ENCODE data around the gene MOCOS. TPM values are rescaled to one million over a fixed set of nuclear protein-coding genes. Genes with fewer than 3 reads are reported as not detected.
"Not testable (repeated sequence)": the region's sequence is repeated elsewhere in the genome, so short reads cannot be mapped to it uniquely, and the experiment has no call there.

Gene MOCOS
- total RNA-seq, 1 experiment from 2014 or later: 12.1 TPM

- RAD21 ChIA-PET (ENCODE audit: low non-redundant PET in 1 of 2, low total read pairs in 2 of 2, uncharacterized antibody in 2 of 2, unreplicated experiment in 2 of 2): no interaction called here
Measured at GRCh38 chr18:36207303-36207702, 20.0 kb downstream of the MOCOS start.

GRCh38 chr18:36207969-36208368 lies 20.7 kb downstream of the MOCOS start:
- H3K4me3 ChIP-seq (replicated peaks in 1 of 2; ENCODE audit: low read depth in 1 of 2, low read length in 2 of 2); H3K27me3 ChIP-seq (ENCODE audit: insufficient read depth, low read length); H3K4me2 ChIP-seq (ENCODE audit: low read length); DNase-seq (ENCODE audit: low read depth, low spot score); H3K4me1 ChIP-seq (ENCODE audit: control insufficient read depth in 1 of 2, insufficient read depth in 2 of 2, low read length in 2 of 2); intact Hi-C loops (cut with micrococcal nuclease); H3K27ac ChIP-seq (ENCODE audit: low read depth, low read length); H3K9me2 ChIP-seq (ENCODE audit: insufficient read depth); H3K9ac ChIP-seq (ENCODE audit: low read length); ATAC-seq; CTCF ChIA-PET; H4K20me1 ChIP-seq (ENCODE audit: insufficient read depth); H3K9me3 ChIP-seq (ENCODE audit: control insufficient read depth in 1 of 2, insufficient read depth in 1 of 2, low read depth in 1 of 2, low read length in 2 of 2); H3K36me3 ChIP-seq (ENCODE audit: control insufficient read depth in 1 of 2, insufficient read depth in 2 of 2, low read length in 2 of 2); BruUV-seq (replicated peaks); H2AFZ ChIP-seq (ENCODE audit: low read depth, low read length, poor library complexity, severe bottlenecking); RAD21 ChIA-PET (ENCODE audit: low non-redundant PET in 1 of 2, low total read pairs in 2 of 2, uncharacterized antibody in 2 of 2, unreplicated experiment in 2 of 2); H3K79me2 ChIP-seq (ENCODE audit: insufficient read depth, low read length); POLR2A ChIA-PET: not testable (repeated sequence)

More at GRCh38 chr18:36207303-36207702, 20.0 kb downstream of the MOCOS start:
- H3K9me3 ChIP-seq (ENCODE audit: control insufficient read depth in 1 of 2, insufficient read depth in 1 of 2, low read depth in 1 of 2, low read length in 2 of 2): peaks cover 0 to 4% of the 10 kb centered on the region in 2 experiments; a peak in 1 of 4 replicates
- DNase-seq (ENCODE audit: low read depth, low spot score) (no peak), ATAC-seq (no peak)
- CTCF ChIA-PET: no interaction called here
- H3K4me3 ChIP-seq (replicated peaks in 1 of 2; ENCODE audit: low read depth in 1 of 2, low read length in 2 of 2): no peak overlapping the region
- no peaks in the 10 kb centered on the region for H4K20me1 ChIP-seq (ENCODE audit: insufficient read depth)
- intact Hi-C loops (cut with micrococcal nuclease): no loop called here
- POLR2A ChIA-PET: no interaction called here
- H2AFZ ChIP-seq (ENCODE audit: low read depth, low read length, poor library complexity, severe bottlenecking): no peak overlapping the region
- no peak overlapping the region for H3K27ac ChIP-seq (ENCODE audit: low read depth, low read length)
- H3K36me3 ChIP-seq (ENCODE audit: control insufficient read depth in 1 of 2, insufficient read depth in 2 of 2, low read length in 2 of 2): peaks cover 0 to 3% of the 10 kb centered on the region in 2 experiments; a peak in 2 of 4 replicates
- no peaks in the 10 kb centered on the region for H3K79me2 ChIP-seq (ENCODE audit: insufficient read depth, low read length)
- H3K9ac ChIP-seq (ENCODE audit: low read length): no peak overlapping the region
- no peaks in the 10 kb centered on the region for H3K27me3 ChIP-seq (ENCODE audit: insufficient read depth, low read length)
- H3K9me2 ChIP-seq (ENCODE audit: insufficient read depth): no peaks in the 10 kb centered on the region
- H3K4me1 ChIP-seq (ENCODE audit: control insufficient read depth in 1 of 2, insufficient read depth in 2 of 2, low read length in 2 of 2): no peaks in the 10 kb centered on the region
- TF ChIP-seq SP1 (IDR thresholded peaks at IDR 0.05; ENCODE audit: low read depth) (no peak), ATF3 (IDR thresholded peaks at IDR 0.05) (no peak), CBX3 (IDR thresholded peaks at IDR 0.05; ENCODE audit: low read depth) (no peak), SRF (IDR thresholded peaks at IDR 0.05; ENCODE audit: low read depth) (no peak), JUND (IDR thresholded peaks at IDR 0.05) (no peak), ZNF274 (IDR thresholded peaks at IDR 0.05; ENCODE audit: low read depth, low read length) (no peak), POLR2AphosphoS5 (IDR thresholded peaks at IDR 0.05; ENCODE audit: low read depth, low read length) (no peak), RAD21 (IDR thresholded peaks at IDR 0.05; ENCODE audit: low read depth) (no peak), EZH2phosphoT487 (IDR thresholded peaks at IDR 0.05; ENCODE audit: borderline replicate concordance) (no peak), ZBTB33 (IDR thresholded peaks at IDR 0.05; ENCODE audit: extremely low read depth, insufficient replicate concordance, low read length) (no peak), POLR2A (IDR thresholded peaks at IDR 0.05; ENCODE audit: borderline replicate concordance, extremely low read depth, insufficient read depth, insufficient read length) (no peak), ELF1 (IDR thresholded peaks at IDR 0.05; ENCODE audit: borderline replicate concordance, low read depth) (no peak), YY1 (IDR thresholded peaks at IDR 0.05; ENCODE audit: extremely low read depth, insufficient replicate concordance, low read depth, low read length) (no peak)
- H3K4me2 ChIP-seq (ENCODE audit: low read length): no peak overlapping the region
- no TSS peak for BruUV-seq (replicated peaks)
